Nephron progenitor cell (in vitro differentiated cells): ENCODE data around the gene MCF2L2.

Experiments
- DNase-seq: peaks from one replicate; pipeline ENCODE4 v3.0.0; 2021
- H3K27ac Mint-ChIP-seq: 2 replicates; pipeline ENCODE4 v1.8.0; 2021; ENCODE audit warnings: mild to moderate bottlenecking, moderate library complexity, mixed read lengths
- H3K27me3 Mint-ChIP-seq: 2 replicates; pipeline ENCODE4 v1.8.0; 2021; ENCODE audit warnings: mild to moderate bottlenecking, low read depth, mixed read lengths; ENCODE audit not compliant: poor library complexity
- H3K36me3 Mint-ChIP-seq: 2 replicates; pipeline ENCODE4 v1.8.0; 2021; ENCODE audit warnings: low read depth, mixed read lengths
- H3K4me1 Mint-ChIP-seq: 2 replicates; pipeline ENCODE4 v1.8.0; 2021; ENCODE audit warnings: mixed read lengths
- H3K4me3 Mint-ChIP-seq: 2 replicates; pipeline ENCODE4 v1.8.0; 2021; ENCODE audit warnings: mild to moderate bottlenecking, moderate library complexity, mixed read lengths
- H3K9me3 Mint-ChIP-seq: 2 replicates; pipeline ENCODE4 v1.8.0; 2021; ENCODE audit warnings: mild to moderate bottlenecking, moderate library complexity, mixed read lengths
- CTCF ChIP-seq: fragments of 200-600 bp; sonication (generic); IDR thresholded peaks from 2 replicates; pipeline ENCODE4 v1.5.0; 2021; ENCODE audit warnings: antibody characterized with exemption

Gene MCF2L2

GRCh38 chr3:183274609-183275008 lies 153.8 kb downstream of the MCF2L2 start:
- H3K27ac Mint-ChIP-seq, result no peak overlapping the region
- H3K36me3 Mint-ChIP-seq, result peaks cover 20% of the 10 kb centered on the region

GRCh38 chr3:183272791-183273190 lies 155.6 kb downstream of the MCF2L2 start:
- H3K36me3 Mint-ChIP-seq, result peaks cover 30% of the 10 kb centered on the region
- peaks cover 8% of the 10 kb centered on the region for H3K4me1 Mint-ChIP-seq
- DNase-seq, result no peak
- H3K9me3 Mint-ChIP-seq, result no peaks in the 10 kb centered on the region
- H3K4me3 Mint-ChIP-seq, result no peak overlapping the region
- no peak for TF ChIP-seq CTCF
- H3K27me3 Mint-ChIP-seq, result no peaks in the 10 kb centered on the region
- H3K27ac Mint-ChIP-seq, result no peak overlapping the region

More at GRCh38 chr3:183274609-183275008, 153.8 kb downstream of the MCF2L2 start:
- Mint-ChIP-seq H3K4me3 (no peak overlapping the region), H3K9me3 (no peaks in the 10 kb centered on the region), H3K27me3 (no peaks in the 10 kb centered on the region), H3K4me1 (no peaks in the 10 kb centered on the region)
- no peak for TF ChIP-seq CTCF
- no peak for DNase-seq

GRCh38 chr3:183272142-183272541 lies 156.3 kb downstream of the MCF2L2 start:
- Mint-ChIP-seq H3K9me3 (no peaks in the 10 kb centered on the region), H3K27me3 (no peaks in the 10 kb centered on the region), H3K4me3 (no peak overlapping the region), H3K27ac (no peak overlapping the region), H3K36me3 (peaks cover 32% of the 10 kb centered on the region), H3K4me1 (peaks cover 12% of the 10 kb centered on the region)
- DNase-seq, result no peak
- TF ChIP-seq CTCF, result no peak

GRCh38 chr3:183270344-183270743 lies 158.1 kb downstream of the MCF2L2 start:
- Mint-ChIP-seq H3K4me1 (peaks cover 15% of the 10 kb centered on the region), H3K9me3 (no peaks in the 10 kb centered on the region), H3K36me3 (peaks cover 35% of the 10 kb centered on the region), H3K27ac (no peak overlapping the region), H3K4me3 (no peak overlapping the region), H3K27me3 (no peaks in the 10 kb centered on the region)
- DNase-seq, result no peak
- no peak for TF ChIP-seq CTCF

GRCh38 chr3:183269345-183269744 lies 159.1 kb downstream of the MCF2L2 start:
- Mint-ChIP-seq H3K27ac (no peak overlapping the region), H3K4me1 (peaks cover 15% of the 10 kb centered on the region), H3K36me3 (peaks cover 35% of the 10 kb centered on the region), H3K9me3 (no peaks in the 10 kb centered on the region), H3K4me3 (no peak overlapping the region), H3K27me3 (no peaks in the 10 kb centered on the region)
- DNase-seq, result no peak
- TF ChIP-seq CTCF, result no peak

GRCh38 chr3:183268366-183268765 lies 160.1 kb downstream of the MCF2L2 start:
- Mint-ChIP-seq H3K27me3 (no peaks in the 10 kb centered on the region), H3K9me3 (no peaks in the 10 kb centered on the region), H3K4me1 (peaks cover 15% of the 10 kb centered on the region)

More at GRCh38 chr3:183268366-183268765, 160.1 kb downstream of the MCF2L2 start:
- Mint-ChIP-seq H3K27ac (peak overlapping the region; percentile 57), H3K36me3 (peaks cover 33% of the 10 kb centered on the region), H3K4me3 (no peak overlapping the region)
- TF ChIP-seq CTCF, result no peak
- no peak for DNase-seq
